GM21529 (cell line): ENCODE results near the gene BTG3.

Source experiments
- ATAC-seq: cut with Tn5 transposase; IDR thresholded peaks from one replicate; pipeline ENCODE4 v1.9.1; 2021; ENCODE audit not compliant: unreplicated experiment

The BTG3 gene, protein sequence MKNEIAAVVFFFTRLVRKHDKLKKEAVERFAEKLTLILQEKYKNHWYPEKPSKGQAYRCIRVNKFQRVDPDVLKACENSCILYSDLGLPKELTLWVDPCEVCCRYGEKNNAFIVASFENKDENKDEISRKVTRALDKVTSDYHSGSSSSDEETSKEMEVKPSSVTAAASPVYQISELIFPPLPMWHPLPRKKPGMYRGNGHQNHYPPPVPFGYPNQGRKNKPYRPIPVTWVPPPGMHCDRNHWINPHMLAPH

DNA sequence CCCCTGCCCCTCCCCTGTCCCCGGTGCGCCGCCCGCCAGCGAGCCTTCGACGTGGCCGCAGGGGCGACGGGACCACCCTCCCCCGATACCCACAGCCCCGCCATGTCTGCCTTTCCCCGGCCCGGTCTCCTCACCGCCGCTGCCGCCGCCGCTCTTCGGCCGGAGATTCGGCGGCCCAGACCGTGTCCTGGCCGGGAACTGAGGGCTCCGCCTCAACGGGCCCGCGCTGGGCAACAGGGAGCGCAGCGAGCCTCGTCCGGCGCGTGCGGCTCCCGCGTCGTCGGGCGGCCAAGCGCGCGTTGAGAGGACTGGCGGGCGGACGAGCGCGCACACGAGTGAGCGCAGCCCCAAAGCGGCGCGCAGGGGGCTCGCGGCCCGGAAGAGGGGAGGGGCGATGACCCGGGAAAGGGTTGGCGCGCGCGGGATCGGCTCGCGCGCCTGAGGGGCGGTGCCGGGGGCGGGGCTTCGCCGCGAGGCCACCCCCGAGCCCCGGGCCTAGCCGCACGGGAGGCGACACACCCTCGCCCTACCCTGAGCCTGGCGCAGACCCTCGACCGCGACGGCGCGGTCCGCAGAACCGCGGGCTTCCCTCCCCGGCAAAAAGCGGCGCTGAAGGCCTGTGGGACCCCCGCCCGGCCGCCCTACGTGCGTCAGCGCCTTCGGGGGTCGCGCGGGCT is at the start of gene BTG3:
Gene BTG3, minus strand, starts transcription at position 337 of the 677 bp plus-strand sequence. CDS start 3,757 bp downstream, outside the sequence.
- ATAC-seq, result peak; percentile 75

DNA sequence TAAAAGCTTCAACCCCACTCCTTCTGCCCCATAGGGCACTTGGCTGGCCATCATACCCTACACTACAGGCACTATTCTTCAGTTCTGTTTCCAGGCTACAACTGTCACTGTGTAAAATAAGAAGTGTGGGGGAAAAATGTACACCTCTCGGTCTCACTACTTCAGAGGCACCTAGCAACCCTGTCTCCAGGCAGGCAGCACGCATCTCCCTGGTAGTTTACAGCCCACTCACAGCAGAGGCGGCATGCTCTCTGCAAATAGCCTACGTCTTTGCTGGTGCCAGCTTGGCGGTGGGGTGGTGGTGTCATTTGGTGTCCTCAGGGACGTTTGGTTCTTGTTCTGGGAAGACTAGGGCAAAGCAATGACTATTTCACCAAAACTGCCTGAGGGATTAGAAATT is 48.2 kb upstream of the BTG3 start:
- ATAC-seq, result no peak

DNA sequence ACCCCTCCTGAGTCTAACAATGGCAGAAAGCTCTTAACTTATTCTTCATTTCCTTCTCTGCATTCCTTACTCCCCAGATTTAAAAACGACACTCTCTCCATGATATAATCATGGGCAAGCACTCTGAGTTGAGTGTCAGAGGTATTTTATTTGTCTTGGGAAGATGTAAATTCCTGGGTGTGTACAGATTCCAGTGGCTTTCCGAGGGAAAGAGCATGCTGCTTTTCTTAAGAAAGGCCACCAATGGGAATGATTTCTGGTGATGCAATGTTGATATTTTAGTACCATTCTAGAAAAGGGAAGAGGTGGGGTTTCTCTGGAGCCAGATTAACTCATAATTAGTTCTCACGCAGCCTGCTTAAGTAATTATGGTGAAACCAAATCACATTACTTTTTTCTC is 47.8 kb upstream of the BTG3 start:
- ATAC-seq, result no peak

DNA sequence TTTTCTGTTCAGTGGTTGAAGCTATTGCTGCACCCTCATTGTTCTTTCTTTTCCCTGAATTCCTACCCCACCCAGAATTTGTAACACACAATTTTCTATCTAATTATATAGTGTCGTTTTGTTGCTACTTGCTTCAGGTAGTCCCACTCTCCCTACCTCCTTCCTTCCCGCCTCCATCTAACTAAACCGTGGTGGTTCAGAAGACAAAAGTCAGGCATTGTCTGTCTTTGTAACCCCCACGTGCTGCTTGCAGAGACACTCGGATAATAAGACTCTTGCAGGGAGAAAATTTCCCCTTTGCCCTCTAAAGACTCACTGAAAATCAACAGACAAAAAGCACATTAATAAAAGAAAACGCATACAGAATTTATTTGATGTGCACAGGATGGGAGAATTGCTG is 46.2 kb upstream of the BTG3 start:
- ATAC-seq, result no peak

DNA sequence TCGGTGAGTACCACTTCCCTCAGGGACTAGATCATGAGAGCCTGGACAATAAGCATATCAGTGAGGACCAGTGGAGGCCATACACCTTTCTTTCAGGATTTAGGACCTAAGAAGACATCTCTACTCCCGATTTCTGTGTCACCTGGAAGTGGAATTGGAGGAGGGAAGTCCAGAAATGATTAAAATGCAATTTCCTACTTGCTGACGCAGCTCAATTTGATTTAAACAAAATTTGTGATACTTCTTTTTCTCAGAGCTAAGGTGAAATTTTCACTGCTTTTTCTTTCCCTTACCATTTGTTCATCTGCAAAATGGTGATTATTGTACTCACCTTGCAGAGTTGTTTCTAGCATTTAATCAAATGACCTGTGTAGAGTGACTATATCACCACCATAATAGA is 38.8 kb upstream of the BTG3 start:
- no peak for ATAC-seq

DNA sequence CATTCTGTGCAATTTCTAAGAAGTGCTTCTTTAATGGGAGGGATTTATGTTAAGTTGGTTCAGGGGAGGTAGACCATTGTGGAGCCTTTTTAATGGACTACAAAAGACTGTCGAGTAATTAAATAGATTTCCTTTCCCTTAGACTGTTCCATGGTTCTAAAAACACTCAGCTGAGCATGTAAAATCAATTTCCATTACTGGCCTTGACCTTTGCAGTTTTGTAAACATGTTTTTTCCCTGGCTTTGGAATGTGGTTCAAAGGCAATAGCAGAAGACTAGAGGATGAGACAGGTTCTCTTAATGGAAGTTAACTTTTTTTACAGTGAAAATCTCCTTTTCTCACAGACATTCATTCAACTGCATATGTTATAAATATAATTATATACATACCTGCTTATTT is 37.6 kb upstream of the BTG3 start:
- no peak for ATAC-seq

DNA sequence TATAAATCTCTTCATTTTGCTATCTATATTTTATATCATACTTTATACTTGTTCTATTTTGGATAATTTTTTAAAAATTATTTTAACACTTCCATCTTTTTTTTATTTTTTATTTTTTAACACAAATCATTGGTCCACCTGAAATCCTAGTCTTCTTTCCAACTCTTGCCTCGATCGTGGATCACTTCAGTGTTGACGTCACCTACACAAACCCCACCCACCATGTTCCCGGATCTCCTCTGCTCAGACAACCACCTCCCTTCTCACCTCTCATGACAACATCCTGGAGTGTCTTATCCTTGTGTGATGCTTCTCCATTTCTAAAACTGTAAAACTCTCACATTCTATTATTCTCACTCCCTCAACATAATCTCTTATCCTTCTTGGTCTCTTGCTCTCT is 34.1 kb upstream of the BTG3 start:
- ATAC-seq, result no peak

DNA sequence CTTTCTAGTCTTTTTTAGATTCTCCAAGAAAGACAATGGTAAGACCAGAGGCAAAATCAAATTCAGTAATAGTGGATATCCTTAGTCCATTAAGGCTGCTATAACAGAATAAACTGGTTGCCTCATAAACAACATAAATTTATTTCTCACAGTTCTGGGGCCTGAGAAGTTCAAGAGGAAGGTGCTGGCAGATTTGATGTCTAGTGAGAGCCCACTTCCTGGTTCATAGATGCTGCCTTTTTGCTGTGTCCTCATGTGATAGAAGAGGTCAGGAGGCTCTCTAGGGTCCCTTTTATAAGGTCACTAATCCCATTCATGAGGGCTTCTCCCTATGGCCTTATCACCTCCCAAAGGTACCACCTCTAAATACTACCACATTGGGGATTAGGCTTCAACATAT is 31.5 kb upstream of the BTG3 start:
- no peak for ATAC-seq

DNA sequence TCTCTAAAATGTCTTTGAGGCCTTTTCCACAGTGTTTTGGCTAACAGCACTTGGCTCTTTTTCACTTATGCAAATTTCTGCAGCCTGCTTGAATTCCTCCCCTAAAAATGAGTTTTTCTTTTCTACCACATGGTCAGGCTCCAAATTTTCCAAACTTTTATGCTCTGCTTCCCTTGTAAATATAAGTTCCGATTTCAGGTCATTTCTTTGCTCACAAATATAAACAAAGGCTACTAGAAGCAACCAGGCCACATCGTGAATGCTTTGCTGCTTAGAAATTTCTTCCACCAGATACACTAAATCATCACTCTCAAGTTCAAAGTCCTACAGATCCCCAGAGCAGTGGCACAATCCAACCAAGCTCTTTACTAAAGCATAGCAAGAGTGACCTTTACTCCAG is 28.1 kb upstream of the BTG3 start:
- no peak for ATAC-seq

DNA sequence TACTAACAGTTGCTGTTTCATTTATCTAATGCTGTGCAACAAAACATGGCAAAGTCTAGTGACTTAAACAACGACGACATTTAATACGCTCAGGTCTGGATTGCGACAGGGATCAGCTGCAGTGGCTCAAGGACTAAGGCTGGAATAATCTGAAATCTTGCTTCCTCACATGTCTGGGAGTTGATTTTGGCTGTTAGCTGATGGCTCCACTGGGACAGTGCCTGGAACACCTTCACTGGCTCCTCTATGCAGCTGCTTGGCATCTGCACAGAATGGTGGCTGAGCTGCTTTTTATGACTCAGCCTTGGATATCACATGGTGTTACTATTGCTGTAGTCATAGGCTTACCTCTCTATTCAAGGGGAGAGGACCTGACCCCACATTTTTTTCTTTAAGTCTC is 24.0 kb upstream of the BTG3 start:
- ATAC-seq, result no peak

DNA sequence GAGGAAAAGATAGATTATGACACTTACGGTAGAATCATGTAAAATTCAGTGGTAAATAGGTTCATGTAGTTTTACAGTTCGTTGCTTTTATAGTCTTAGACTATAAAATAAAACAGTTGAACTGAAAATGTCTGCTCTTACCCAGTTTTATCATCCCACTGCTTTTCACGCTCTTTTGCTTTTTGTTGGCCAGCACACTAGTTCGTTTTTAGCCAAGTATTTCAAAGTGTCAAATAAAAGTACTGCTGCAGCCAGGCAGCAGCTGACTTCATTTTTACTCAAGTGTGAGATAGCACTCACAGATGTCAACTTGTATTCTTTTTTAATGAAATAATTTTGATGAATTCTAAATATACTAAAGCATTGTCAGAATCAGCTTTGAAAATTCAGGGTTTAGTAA is 18.5 kb upstream of the BTG3 start:
- no peak for ATAC-seq

DNA sequence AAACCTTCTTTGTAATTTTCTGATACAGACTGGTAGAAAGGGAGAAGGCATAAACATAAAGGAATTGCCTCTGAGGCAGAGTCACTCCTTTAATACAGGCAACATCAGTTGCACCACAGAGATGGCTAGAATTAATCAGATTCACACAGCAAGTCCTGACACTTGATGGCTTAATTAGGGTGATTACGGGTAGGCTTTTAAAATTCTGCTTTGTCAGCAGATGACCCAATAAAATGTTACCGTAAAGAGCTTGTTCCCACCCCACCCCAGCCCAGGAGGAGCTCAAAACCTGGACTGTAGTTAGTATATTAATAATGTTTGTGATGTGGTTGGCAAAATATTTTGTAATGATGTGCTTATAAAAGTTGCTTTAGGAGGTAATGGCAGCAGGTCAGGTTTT is 9.3 kb upstream of the BTG3 start:
- no peak for ATAC-seq

DNA sequence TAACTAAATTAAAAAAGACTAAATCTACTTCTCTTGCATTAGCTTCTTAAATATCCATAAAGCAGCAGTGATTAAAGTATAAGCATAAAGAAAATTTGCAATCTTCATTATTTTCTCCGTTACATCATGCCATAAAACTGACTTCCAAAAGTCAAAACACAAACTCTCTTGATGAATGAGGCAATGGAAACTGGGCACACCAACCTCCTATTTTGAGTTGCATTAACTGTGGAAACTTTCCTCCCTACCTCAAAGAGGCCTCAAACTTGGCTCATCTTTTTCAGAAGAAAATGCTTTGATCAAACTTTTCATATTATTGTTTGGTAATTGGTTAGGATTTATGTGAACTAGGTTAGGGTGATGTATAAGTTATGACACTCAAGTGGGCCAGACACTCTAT is 4.1 kb upstream of the BTG3 start:
- no peak for ATAC-seq

DNA sequence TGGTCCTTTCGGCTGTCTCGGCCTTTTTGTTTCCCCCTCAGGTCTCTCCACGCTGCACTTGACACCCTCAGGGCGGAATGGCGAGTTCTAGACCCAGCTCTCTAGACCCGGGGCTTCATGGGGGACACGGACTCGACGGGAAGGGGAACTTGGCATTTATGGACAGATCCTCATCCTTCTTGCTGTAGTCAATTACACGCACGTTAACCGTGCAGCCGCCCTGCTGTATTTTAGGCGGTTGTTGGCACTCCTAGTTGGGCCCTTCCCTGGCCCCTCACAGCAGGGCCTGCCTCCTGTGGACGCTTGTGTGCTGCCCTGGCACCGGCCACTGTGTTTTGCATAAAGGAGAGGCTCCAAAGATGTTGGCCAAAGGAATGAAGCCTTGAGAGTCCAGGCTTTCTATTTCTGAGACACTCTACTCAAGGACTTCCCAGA is 558 bp upstream of the BTG3 start:
- no peak for ATAC-seq

DNA sequence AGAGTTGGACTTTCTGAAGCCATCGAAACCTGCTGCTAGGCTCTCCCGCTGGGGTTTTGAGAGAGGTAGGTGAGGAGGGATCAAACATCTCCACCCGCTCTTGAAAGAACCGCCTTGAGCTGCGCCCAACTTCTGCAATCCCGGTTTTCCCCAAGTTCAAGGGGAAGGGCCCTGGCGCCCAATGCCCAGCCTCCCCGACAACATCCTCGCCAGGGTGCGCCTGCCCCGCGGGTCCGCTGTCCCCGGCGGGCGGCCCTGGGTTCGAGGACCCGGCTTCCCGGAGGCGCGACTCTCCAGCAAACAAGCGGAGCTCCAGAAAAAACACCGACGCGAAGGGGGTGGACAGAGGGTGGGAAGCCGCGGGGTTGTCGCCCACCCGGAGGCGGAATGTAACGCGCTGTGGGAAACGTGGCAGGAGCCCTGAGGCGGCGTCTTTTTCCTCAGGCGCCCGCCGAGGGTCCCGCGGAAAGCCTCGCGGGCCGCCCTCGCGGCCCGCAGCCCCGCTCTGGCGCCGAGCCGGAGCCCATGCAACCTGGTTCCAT is 607 bp downstream of the BTG3 start:
- peak; percentile 15 for ATAC-seq

DNA sequence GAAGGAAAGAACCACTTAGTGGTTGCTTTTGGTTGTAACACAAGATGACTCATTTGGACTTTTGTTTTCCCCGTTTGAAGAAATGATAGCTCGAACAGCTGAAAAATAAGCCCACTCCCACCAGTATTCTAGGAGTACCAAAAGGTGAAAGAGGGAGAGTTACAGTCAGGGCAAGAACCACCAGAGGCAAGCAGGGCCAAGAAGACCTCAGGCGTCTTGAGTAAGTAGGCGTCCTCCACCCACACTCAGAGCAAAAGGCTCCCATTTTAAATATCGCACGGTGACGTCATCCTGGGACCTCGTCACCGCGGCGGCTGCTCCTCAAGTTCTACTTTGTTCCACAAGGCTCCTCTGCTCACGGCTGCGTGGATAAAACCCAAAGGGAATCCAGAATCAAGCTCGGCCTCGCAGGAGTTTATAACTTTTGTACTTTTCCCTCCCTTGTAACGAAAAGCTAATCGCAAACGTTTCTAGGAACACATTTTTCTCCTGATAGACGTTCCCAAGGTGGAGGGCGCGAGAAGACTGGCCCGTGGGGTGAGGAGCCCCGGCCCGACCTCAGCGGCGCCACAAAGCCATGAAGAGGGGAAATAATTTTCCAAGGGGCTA is 1.2 kb downstream of the BTG3 start:
- peak; percentile 65 for ATAC-seq

DNA sequence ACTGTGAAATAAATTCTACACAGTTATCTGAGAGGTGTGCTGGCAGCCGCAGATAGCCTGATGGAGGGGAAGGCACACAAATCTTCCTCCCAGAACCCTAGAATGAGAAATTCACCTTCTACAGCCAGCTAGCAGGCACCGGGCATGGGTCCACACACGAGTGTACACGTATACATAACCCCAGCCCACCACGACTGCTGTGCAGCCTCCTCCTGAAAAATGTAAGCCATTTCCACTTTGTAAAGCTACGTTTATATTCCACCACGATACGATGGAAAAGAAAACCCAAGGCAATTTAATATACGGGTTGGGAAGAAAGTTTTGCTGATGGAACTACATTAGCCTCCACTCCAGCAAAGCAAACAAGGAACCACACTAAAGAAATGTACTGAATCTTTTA is 1.8 kb downstream of the BTG3 start:
- no peak for ATAC-seq

DNA sequence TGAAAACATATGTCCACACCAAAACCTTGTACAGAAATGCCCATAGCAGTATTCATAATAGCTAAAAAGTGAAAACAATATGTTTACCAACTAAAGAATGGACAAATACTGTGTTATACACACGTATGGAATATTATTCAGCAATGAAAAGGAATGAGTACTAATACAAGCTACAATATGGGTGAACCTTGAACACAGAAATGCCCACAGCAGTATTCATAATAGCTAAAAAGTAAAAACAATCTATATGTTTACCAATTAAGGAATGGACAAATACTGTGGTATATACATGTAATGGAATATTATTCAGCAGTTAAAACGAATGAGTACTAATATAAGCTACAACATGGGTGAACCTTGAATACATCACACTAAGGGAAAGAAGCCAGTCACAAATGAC is 3.0 kb downstream of the BTG3 start:
- ATAC-seq, result no peak

DNA sequence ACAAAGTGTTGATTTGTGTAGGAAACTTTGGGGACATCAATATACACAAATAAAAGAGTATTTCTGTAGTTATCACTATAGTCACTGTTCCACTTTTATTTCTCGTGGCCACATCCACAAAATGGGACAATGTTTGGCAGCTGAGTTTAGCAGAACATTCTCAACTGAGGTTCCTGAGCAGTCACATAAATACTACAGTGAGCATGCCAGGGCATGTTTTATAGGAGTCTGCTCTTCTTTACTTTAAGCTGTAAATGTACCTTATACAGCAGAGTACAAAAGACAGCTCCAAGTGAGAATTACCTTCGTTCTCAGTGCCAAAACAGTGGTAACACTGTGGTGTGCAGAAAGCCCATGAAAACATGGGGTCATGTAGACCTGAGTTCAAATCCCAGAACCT is 5.0 kb downstream of the BTG3 start:
- no peak for ATAC-seq

DNA sequence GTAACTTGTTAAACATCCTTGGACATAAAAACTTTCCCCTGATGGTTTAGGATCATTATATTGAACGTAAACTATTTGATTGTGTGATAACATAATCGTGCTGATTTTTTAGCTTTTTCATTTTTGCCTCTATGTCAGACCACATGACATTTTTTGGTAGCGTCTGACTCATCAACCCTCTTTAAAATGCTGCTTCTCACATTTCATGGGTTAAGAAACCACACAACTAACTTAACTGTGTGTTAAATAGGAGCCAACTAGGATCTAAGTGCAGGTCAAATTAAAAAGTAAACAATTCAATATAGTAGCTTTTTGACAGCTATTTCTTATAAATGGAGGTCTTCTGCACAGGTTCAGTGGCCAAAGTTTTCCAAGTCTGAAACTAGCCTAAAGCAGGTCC is 9.8 kb downstream of the BTG3 start:
- no peak for ATAC-seq

DNA sequence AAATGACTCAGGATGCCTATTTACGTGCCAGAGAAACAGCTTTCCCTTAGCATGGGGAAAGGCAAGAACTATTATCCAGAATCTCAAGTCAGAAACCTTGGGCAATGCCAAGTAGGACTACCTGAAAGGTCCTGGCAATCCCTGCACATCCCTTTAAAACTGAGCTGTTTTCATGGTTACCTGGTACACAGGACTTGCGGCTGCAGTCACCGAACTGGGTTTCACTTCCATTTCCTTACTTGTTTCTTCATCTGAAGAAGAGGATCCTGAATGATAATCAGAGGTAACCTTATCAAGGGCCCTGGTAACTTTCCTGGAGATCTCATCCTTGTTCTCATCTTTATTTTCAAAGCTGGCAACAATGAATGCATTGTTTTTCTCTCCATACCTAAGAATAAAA is 14.3 kb downstream of the BTG3 start:
- ATAC-seq, result peak; percentile 88

DNA sequence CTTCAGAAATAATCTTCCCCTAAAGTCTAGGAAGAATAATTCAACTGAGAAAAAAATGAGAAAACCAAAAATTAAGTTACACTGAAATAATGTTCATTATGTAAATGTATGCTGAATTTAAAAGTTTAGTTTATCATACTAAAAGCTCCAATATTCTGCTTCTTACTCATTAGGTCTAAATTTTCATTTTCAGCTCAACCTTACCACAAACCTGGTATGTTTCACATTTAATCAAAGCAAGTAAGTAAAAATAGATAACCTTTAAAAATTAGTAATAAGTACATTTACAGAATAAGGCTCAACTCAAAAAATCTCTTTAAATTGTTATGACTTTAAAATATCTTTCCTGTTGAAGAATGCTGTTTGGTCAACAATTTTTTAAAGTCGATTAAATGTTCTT is 15.0 kb downstream of the BTG3 start:
- peak; percentile 35 for ATAC-seq
